Inflammatory macrophage treated with lipopolysaccharide for 1 hour (primary cell): Measurements from ENCODE around the gene BLVRA.
"Not testable (repeated sequence)": the region's sequence is repeated elsewhere in the genome, so short reads cannot be mapped to it uniquely, and the experiment has no call there.

Source experiments
- DNase-seq, 2 donors: peaks; one replicate each; pipeline ENCODE4 v3.0.0-alpha.2; 2020 to 2022

BLVRA gene

DNA sequence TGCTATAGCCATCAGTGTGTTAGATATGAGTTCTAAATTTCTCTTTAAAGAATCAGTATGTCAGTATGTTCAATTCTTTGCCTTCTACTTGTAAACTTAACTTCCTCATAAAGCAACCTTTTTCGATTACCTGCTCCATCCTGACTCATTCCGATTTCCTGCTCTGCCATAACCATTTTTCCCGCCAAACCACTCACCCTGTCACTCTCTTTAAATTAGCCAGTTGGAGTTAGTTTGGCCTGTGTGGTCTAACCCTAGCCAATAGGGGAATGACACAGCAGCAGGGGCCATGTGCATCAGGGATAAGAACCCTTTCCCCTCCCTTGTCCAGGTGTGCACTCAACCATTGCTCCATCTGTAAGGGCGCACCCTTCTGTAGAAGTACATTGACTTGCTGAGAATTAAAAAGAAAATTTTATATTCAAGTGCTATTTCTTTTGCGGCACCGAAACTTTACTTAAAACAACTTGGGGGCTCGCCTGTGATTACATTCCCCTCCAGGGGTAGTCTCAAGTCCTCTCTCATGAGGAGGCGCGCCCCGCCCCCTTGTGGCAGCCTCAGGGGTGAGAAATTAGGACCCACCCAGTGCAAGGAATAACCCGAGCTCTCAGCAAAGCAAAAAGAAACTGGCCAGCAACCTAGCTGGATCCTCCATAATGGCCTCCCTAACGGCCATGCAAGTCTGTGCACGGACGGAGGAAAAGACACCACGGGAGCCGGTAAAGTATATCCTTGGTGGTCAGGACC, 51.9 kb downstream of the BLVRA start:
- peak in 1 of 2 donors; percentile 32 for DNase-seq

DNA sequence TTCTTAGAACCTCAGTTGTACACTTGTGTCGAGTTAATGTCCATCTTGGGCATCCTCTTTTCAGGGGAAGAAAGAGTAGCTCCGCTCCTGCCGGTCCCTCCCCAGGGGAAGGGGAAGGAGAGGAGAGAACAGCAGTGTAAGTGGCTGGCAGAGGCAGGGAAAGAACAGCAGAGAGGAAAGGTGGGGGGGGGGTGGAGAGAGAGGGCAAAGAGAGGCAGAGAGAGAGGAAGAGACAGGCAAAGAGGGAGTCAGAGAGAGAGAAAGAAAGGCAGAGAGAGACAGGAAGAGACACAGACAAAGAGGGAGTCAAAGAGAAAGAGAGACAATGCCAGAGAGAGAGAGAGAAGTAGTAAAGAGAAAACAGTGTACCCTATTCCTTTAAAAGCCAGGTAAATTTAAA, 56.9 kb downstream of the BLVRA start:
- no peak for DNase-seq

DNA sequence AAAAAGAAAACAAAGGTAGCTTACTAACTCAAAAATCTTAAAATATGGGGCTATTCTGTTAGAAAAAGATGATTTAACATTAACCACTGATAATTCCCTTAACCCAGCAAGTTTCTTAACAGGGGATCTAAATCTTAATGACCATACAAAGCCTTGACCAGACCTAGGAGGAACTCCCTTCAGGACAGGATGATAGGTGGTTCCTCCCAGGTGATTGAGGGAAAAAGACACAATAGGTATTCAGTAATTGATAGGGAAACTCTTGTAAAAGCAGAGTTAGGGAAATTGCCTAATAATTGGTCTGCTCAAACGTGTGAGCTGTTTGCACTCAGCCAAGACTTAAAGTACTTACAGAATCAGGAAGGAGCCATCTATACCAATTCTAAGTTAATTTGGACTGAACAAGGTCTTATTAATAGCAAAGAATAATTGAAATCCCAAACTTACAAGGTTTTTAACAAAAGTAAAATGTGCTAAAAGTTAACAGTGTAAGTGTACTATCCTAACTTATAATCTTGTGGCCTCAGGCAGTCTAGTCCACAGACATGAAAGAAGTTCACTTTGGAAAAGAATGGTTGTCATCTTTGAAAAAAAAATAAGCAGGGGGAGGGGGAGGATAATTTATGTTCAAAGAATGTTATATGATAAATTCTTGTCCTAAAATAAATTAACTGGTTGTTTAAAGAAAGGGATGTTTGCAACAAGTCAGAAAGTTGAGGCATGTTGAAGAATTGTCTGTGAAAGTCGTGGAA, 57.7 kb downstream of the BLVRA start:
- DNase-seq = not testable (repeated sequence)

DNA sequence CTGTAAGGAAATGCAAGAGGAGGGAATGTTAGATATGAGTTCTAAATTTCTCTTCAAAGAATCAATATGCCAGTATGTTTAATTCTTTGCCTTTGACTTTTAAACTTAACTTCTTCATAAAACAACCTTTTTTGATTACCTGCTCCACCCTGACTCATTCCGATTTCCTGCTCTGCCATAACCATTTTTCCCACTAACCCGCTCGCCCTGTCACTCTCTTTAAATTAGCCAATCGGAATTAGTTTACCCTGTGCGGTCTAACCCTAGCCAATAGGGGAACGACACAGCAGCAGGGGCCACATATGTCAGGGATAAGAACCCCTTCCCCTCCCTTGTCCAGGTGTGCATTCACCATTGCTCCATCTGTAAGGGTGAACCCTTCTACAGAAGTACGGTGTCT, 64.9 kb downstream of the BLVRA start:
- not testable (repeated sequence) for DNase-seq

DNA sequence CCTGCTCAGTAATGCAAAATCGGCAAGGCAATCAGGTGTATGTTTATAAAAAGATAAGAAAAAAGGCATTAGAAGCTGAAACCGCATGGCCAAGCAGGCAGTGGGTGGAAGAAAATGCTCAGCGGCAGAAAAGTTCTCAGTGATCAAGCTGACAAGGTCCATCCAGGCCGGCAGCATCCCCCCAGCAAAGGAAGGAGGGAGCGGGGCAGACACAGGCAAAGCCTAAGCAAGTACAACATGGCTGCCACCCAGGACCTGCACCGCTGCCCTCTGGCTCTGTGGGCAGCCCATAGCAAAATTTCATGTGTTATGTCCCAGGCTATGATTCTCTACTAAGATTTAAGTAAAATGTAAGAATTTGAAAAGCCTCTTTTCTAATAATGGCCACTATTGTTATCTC, 65.5 kb downstream of the BLVRA start:
- no peak for DNase-seq

DNA sequence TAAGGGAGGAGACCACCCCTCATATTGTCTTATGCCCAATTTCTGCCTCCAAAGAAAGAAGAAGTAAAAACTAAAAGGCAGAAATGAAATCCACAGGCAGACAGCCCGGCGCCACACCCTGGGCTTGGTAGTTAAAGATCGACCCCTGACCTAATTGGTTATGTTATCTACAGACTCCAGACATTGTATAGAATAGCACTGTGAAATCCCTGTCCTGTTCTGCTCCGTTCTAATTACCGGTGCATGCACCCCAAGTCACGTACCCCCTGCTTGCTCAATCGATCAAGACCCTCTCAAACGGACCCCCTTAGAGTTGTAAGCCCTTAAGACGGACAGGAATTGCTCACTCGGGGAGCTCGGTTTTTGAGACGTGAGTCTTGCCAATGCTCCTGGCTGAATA, 66.0 kb downstream of the BLVRA start:
- not testable (repeated sequence) for DNase-seq

DNA sequence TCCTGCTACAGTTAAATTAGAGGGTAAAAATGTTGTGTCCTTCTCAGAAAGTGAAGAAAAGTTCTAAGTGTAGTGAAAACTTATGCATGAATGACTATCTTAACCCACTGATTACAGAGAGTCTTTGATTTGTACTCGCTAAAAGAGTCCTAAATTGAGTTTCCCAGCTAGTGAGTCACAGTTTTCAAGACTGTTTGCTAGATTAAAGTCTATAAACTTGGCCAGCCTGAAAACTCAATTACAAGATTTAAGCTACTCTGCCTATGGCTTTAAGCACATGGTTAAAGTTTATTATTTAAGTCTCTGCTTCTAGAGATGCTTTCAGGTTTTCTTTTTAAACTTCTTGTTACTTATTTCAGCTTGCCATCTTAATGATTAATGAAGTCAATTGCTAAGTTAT, 66.5 kb downstream of the BLVRA start:
- DNase-seq = no peak

DNA sequence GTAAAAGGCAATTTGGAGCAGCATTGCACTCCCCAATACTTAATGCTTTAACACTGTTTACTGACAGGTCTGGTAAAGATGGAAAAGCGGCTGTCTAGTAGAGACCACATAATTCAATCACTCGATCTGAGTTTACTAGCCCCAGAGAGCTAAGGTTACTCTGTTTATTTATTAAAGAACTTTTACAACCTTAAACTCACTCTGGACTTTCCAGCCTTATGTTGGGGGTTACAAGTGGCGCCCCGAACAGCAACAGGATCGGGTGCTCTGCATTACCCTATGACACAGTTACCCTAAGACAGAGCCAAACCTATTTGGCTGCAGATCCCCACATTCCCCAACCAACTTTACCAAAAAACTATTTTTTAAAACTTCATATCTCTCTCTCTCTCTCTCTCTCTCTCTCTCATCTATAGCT, 66.9 kb downstream of the BLVRA start:
- DNase-seq = no peak

DNA sequence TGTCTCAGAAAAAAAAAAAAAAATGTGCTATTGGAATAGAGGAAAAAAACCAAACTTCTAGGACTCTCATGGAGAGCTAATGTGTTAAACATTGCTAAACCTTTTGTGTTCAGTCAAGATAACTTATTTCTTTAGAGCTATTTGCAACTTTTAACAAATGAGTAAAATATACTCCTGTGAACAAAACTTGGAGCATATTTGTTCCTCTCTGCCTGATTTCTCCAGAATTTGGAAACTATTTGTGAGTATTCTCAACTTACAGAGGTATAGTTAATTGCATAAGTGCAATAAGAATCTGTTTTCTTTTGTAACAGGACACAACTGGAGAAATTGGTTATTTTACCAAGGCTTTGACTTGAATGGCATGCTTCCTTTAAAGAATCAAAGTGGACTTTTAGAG, 72.4 kb downstream of the BLVRA start:
- DNase-seq = not testable (repeated sequence)

DNA sequence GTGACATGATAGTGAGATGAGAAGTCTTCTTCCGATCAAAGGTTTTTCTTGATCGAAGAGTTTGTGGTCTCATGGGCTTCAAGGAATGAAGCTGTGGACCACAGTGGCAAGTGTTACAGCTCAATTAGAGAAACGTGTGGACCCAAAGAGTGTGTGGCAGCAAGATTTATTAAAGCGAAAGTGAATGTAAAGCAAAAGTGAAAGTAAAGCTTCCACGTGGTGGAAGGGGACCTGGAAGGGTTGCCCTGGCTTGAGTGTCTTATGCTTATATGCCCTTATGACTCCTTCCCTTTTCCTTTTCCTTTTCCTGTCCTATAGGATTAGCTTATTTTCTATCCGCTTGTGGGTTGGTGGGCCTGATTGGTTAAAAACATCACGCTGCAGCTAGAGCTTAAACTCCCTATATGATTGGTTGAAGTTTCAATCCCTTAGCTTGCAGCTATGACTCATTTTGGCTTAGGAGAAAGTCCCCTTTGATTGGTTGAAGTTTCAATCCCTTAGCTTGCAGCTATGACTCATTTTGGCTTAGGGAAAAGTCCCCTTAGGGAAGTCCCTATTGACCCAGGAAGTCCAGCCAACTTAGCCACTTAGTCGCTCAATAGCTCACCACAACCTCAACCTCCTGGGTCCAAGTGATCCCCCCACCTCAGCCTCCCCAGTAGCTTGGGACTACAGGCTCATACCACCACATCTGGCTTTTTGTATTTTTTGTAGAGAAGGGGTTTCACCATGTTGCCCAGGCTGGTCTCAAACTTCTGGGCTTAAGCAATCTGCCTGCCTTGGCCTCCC, 76.2 kb downstream of the BLVRA start:
- DNase-seq = peak; percentile 77 to 84

DNA sequence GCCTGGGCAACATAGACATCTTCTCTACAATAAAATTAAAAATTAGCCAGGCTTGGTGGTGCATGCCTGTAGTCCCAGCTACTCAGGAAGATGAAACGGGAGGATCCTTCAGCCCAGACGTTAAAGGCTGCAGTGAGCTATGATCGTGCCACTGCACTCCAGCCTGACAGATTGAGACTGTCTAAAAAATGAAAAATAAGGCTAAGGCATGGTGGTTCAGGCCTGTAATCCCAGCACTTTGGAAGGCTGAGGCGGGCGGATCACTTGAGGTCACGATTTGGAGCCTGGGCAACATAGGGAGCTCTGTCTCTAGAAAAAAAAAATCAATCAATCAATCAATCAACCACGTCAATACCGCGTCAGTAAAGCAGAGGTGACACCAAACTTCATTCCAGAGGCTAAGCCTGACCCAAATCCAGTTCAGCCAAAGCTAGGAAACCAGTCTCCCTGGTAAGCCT, 79.8 kb downstream of the BLVRA start:
- no peak for DNase-seq

DNA sequence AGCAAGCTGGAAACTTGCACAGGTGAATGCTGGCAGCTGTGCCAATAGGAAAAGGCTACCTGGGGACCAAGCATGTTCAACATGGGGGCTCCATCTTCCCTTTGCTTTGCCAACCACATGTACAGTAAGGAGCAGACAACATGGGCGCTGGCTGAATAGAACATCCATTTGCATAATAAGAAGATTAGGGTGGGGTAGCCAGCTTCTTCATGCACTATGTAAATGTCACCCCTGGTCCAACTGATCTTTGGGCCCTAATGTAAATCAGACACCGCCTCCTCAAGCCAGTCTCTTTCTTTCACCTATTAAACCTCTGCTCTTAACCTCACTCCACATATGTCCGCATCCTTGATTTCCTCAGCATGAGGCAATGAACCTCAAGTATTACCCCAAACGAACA, 84.8 kb downstream of the BLVRA start:
- no peak for DNase-seq

DNA sequence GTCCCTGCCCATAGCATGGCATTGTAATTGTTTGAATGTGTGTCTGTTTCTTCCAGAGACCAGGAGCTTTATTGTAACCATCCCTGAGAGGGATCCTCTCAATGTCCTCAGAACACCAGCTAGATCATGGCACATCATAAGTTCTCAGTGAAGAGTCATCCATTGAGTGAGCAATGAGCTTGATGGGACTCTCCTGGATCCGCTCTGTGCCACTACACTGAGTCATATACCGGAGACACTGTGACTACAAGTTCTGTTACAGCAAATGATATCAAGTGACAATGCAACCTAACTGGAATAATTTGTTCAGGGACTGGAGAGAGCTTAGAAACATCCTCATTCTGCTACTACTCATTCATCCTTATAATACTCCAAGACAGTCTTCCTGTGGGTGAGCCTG, 85.8 kb downstream of the BLVRA start:
- DNase-seq = peak in 1 of 2 donors; percentile 6

DNA sequence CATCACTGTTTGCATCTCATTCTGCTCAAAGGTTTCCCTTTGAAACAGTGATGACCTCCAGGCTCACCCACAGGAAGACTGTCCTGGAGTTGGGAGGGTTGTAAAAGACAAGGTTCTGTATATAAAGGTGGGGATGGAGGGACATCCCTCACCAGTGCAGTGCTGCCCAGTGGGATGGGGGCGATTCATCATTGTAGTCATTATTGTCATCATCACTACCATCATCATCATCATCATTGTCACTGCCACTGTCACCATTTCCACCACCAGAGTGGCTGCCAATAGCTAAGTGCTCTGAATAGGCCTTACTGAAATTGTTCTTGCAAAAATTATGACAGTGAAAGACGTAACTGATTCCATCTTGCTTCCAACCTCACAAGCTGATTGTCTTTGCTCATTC, 86.2 kb downstream of the BLVRA start:
- DNase-seq = no peak

DNA sequence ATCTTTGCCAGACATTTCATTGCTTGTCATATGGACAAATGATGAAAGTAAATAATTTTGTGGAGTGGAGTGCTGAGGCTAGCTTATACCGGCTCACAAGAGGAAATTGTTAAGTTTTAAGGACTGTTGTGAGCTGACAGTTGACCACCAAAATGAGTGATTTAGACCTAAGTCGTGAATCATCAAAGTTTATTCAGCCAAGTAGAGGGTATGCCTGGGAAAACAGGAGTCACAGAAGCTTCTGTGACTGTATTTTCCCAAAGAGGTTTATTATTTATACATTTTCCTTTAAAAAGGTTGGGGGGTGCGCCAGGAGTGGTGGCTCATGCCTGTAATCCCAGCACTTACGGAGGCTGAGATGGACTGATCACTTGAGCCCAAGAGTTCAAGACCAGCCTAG, 89.0 kb downstream of the BLVRA start:
- no peak for DNase-seq

DNA sequence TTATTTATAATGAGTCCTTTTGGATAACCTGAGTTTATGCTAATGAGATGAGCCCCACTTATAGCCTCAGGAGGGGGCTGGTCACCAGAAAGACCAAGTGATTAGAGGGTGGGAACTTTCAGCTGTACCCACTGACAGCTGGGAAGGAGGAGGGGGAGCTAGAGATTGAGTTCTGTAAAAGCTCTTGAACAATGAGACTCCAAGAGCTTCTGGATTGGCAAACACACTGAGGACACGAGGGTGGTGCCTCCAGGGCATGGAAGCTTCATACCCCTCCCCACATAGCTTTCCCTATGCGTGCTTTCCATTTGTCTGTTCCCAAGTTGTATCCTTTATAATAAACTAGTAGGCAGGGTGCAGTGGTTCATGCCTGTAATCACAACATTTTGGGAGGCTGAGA, 90.6 kb downstream of the BLVRA start:
- DNase-seq = no peak

DNA sequence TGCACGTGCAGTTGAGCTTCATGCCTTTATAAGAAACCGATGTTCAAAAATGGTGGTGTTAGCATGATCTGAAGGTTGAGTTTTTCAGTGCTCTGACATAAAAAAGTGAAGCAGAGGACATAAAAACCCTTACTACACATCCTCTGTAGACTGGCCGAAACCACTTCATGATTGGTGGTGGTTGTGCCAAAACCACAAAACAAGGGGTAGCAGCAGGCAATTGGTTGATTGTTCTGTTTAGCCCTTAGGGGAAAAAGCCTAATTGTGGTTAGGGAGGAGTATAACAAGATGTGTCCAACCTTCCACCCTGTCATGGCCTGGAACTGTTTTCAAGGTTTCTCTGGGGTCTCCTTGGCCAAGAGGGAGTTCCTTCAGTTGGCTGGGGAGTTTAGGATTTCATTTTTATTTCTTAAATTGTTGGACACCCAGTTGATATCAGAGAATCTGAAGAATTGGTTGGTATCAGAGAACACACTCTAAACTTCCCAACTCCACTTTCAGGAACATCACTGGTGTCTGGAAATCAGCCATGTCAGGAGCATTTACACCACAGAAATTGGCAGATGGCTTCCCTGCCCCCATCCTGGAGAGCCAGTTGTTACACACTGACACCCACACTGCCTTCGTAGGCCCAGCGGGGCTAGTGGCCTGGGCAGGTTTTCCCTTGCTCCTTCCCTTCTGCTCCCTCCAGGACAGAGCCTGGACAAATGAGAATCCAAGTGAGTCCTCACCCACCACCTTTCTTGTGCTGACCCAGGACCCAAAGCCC, 92.1 kb downstream of the BLVRA start:
- DNase-seq = no peak

DNA sequence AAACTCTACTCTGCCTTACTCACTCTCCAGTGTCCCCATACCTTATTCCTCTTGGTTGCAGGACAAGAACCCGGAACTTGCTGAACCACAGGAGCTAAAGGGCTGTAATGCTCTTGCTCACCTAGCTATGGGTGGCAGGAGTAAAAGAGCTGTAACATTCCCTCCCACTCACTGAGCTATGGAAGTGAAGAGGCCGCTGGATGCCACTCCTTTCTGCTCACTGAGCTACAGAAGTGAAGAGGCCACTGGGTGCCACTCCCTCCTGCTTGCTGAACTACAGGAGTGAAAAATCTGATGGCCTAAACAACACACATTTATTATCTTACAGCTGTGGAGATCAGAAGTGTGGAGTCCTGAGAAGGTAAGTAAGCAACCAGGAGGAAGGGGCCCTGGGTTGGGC, 93.3 kb downstream of the BLVRA start:
- DNase-seq = no peak

DNA sequence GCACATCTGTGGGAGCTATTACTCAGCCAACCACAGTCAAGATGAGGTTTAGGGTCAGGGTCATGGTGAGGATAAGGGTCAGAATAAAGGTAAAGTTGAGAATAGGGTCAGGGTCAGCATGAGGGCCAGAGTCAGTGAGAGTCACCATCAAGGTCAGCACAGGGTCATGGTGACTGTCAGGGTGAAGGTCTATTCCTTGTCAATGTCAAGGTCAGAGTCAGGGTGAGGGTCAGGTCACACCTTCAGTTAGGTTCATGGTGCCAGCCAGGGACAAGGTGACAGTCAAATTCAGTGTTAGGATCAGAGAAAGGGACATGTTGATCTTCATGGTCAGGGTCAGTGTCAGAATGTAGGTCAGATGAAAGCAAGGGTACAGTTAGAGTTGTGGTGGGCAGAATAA, 96.7 kb downstream of the BLVRA start:
- DNase-seq = no peak

DNA sequence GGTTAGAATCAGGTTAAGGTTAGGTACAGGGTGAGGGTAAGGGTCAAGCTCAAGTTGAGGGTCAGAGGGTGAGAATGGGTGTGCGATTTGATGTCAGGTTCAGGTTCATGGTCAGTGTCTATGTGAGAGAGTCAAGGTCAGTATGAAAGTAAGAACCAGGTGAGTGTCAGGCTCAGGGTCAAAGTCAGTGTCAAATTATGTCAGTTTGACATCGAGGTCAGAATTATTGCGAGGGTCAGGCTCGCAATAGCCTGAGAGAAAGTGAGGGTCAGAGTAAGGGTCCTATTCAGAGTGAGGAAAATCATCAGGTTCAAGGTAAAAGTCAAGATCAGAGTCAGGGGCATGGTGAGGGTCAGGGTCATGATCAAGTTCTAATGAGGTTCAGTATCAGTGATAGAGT, 97.8 kb downstream of the BLVRA start:
- no peak for DNase-seq
